CD4-positive, alpha-beta T cell treated with Interleukin-4 for 1 hour (primary cell): ENCODE data around the gene TMEM131L.
"Not testable (repeated sequence)": the region's sequence is repeated elsewhere in the genome, so short reads cannot be mapped to it uniquely, and the experiment has no call there.

ENCODE experiments used
- DNase-seq, 2 donors: peaks; one replicate each; pipeline ENCODE4 v3.0.0-alpha.2; 2020 to 2022

The TMEM131L gene

GRCh38 chr4:153447175-153447905 lies 18.8 kb upstream of the TMEM131L start:
- no peak for DNase-seq

DNA sequence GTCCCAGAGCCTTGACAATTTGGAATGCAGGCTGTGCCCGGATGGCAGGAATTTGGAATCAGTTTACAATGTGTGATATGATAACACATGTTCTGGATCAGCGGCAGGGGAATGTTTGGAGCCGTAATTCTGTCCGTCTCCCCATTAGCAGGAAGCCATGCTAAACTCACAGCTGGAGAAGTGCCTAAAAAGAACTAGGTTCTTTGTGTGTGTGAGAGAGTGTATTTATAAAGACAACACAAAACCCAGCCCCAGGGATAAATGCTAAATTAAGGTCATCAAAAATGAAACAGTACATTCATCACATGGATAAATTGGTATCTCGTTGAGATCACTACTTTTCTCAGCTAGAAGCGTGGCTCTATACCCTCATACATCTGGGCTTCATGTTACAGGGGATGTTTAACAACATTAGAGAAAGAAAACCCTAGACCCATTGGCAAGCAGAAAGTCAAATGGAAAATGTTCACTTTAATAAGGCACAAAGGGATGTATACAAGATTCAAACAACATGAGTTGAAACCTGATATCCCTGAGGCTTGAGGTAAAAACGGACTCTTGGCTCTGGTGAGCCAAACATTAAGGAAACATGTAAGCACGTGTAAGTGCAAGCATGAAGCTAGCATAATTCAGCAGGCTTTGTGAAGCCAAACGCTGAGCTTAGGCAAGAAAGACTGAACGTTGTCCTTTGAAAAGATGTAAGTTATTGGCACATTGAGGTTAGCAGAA lies 18.0 kb upstream of the TMEM131L start:
- no peak for DNase-seq

- no peak for DNase-seq
These were observed 16.8 kb upstream of the TMEM131L start for GRCh38 chr4:153449338-153449737.

- DNase-seq, result no peak
These were observed 15.6 kb upstream of the TMEM131L start for GRCh38 chr4:153450544-153450917.

- not testable (repeated sequence) for DNase-seq
These were observed 15.0 kb upstream of the TMEM131L start for GRCh38 chr4:153451145-153451544.

GRCh38 chr4:153451911-153452657 lies 14.1 kb upstream of the TMEM131L start:
- no peak for DNase-seq

GRCh38 chr4:153452658-153453378 lies 13.3 kb upstream of the TMEM131L start:
- DNase-seq, result no peak

DNA sequence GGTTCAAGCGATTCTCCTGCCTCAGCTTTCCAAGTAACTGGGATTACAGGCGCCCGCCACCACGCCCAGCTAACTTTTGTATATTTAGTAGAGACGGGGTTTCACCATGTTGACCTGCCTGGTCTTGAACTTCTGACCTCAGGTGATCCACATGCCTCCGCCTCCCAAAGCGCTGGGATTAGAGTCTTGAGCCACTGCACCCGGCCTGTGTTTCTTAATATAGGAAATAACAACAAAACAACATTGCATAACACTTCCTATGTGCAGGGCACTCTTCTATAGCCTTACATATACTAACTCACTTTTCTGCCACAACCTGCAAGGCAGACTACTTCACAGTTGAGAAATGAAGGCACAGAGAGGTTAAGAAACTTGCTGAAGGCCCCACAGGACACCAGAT lies 12.8 kb upstream of the TMEM131L start:
- no peak for DNase-seq

- no peak for DNase-seq
These were observed 7.2 kb upstream of the TMEM131L start for GRCh38 chr4:153458969-153459368.

- not testable (repeated sequence) for DNase-seq
These were observed 4.6 kb upstream of the TMEM131L start for GRCh38 chr4:153461549-153461948.

DNA sequence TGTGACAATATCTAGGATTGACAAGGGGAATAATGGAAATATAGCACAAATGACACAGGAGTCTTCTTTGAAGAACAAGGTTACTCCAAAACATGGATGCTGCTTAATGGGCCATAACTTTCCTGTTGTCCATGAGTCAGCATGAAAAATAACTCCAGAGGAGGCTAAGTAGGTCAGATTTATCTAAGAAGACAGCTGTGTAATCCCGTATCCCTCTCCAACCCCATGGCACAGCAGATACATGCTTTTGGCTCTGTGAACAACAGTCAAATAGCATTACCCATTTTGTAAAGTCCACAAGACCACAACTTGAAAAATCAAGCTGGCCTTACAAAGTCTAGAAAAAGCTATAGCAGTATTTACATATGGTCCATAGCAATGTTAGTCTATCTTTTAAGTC lies 2.1 kb upstream of the TMEM131L start:
- DNase-seq, result no peak

DNA sequence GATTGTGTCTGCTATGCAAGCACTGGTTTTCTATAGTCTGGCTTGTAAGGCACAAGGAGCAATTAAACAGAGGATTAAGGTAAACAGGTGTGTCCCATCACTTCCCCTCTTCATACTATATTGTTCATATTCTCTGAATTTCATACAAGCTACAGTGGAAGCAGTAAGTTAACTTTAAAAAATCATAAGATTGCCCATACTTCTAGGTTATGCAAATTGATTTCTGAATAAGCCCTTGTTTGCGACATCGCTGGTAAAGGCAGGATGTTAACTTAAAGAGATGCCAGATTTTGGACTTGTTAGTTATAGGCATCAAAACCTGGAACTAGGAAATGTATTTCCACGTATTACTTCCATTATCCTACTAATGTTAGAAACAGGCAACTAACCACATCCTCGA lies 1.0 kb upstream of the TMEM131L start:
- no peak for DNase-seq

GRCh38 chr4:153465615-153466080 lies 512 bp upstream of the TMEM131L start:
- DNase-seq, result peak; percentile 33 to 44

DNA sequence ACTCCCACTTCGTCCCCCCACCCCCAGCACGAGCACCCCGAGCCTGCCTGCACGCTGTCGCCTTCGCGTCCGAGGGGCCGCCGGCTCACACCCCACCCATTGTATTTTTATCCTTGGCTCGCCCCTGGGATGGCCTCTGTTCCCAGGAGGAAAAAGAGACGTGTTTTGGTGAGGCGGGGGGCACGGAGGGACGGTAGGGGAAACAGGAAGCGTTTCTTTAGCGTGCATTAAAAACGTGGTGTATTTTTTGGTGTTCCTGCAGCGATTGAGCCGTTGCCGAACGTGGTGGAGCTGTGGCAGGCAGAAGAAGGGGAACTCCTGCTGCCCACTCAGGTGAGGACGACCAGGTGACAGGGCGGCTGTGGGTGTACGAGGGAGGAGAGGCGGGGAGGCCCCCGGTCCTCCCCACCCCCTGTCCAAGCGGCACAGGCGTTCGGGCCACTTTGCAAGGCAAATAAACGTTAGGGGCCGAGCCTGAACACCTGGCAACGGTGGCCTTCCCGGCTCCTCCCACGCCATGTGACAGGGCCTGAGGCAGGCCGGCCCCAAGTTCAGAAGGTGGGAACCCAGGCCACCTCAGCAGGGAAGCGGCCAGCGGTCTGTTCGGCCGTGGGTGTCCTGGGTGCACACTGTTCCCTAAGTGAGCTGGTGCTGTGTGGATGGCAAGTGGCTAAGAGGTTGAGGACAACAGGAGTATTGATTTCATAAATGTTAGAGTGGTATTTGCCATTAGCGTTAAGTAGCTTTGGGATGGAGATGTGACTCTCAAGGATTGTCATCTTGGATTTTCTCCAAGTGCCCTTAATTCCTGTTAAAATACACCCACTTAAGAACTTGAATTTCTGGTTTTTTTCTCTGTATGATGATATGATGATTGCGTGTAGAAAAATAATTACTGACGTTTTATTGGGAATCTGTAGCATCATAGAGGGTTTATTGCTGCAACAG lies 1.1 kb downstream of the TMEM131L start:
- DNase-seq, result peak; percentile 56 to 89

GRCh38 chr4:153467897-153468262 lies 1.7 kb downstream of the TMEM131L start:
- DNase-seq, result peak; percentile 45 to 72

DNA sequence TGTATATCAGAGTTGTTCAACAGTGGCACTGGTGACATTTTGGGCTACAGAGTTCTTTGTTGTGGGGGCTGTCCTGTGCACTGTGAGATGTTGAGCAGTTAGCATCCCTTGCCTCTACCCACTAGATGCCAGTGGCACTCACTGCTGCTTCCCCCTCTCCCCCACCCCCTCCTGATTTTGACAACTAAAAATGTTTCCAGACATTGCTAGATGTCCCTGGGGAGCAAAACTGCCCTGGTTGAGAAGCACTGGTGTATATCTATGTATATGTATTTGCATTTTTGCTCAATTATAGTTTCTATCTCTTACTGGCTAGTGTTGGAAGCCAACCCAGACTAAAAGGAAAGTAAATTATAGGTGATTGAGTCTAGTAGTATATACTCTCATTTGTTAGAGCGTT lies 2.4 kb downstream of the TMEM131L start:
- DNase-seq, result peak; percentile 37 to 64

- peak in 1 of 2 donors; percentile 52 for DNase-seq
These were observed 2.9 kb downstream of the TMEM131L start for GRCh38 chr4:153469031-153469430.

DNA sequence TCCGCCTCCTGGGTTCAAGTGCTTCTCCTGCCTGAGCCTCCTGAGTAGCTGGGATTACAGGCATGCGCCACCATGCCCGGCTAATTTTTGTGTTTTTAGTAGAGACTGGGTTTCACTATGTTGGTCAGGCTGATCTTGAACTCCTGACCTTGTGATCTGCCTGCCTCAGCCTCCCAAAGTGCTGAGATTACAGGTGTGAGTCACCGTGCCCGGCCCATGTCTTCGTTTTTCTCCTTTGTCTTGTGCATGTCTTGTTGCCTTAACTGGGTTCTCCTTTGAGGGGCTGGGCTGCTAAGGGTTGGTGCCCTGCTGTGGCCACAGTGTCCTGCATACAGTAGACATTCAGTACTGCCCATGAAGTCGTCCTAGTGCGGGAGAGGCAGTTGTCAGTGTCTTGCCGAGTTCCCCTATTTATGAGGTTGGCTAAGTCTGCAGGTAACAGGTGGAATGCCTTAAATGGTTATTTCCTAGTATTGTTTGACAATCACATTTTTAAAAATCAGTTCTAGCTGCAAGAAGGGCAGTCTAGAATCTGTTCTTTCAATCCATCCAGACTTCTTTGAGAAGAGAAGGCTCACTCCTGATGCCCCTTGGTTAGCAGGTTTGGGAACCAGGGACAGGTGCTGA lies 5.0 kb downstream of the TMEM131L start:
- peak in 1 of 2 donors; percentile 33 for DNase-seq

DNA sequence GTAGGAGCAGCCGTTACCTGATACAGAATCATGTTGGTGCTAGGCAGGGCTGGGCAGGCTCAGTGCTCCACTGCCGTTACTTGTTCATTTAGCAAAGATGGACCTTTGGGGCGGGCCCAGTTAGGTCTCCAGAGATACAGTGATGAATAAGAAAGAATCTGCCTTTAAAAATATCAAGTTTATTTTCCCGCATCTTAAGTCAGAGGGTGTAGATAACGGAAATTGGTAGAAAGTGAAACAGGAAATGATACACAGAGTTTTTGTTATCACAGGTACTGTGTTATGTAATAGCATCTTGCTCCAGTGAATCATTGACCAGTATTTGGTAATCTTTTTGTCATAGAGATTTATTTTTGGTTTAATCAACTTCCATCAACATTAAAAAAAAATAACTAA lies 5.5 kb downstream of the TMEM131L start:
- DNase-seq, result peak; percentile 50 to 82

- no peak for DNase-seq
These were observed 6.2 kb downstream of the TMEM131L start for GRCh38 chr4:153472122-153473037.
